GM18507 (cell line): ENCODE results near the gene MLC1.

Source experiments
- DNase-seq: peaks from one replicate; pipeline ENCODE4 v3.0.0; 2011; ENCODE audit warnings: low read depth; ENCODE audit not compliant: insufficient read length; ENCODE audit errors: extremely low spot score
- FAIRE-seq: peaks from 2 replicates; lab custom pipeline; 2011; peaks lifted over from hg19 to GRCh38; lab: Jason Lieb, UNC

The MLC1 gene

GRCh38 chr22:50085211-50085972, at the start of gene MLC1:
TSS of gene MLC1 (minus strand) at chr22:50085426. CDS start at chr22:50084902, 524 bp downstream.
- FAIRE-seq = no peak
- no peak for DNase-seq

DNA sequence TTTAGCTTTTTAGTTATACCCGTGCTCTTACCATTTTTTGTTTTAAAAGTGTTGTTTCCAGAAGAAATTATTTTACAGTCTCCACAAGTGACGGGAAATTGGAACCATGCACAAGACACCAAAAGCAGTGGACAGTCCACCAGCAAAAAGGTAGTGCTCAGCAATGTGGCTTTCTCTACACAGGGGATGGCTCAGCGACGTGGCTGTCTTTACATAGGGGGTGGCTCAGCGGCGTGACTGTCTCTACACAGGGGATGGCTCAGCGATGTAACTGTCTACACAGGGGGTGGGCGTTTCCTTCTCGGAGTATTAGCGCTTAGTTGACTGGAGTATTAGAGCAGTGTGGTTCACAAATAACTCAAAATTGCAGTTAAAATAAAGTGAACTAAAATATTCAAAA, 49.3 kb upstream of the MLC1 start:
- FAIRE-seq (no peak), DNase-seq (no peak)

GRCh38 chr22:50131894-50132293, 46.7 kb upstream of the MLC1 start:
- FAIRE-seq (no peak), DNase-seq (no peak)

- DNase-seq (no peak), FAIRE-seq (no peak)
Observed at GRCh38 chr22:50129121-50129736, 44.0 kb upstream of the MLC1 start.

- FAIRE-seq (no peak), DNase-seq (no peak)
Observed at GRCh38 chr22:50125029-50125428, 39.8 kb upstream of the MLC1 start.

- FAIRE-seq (no peak), DNase-seq (no peak)
Observed at GRCh38 chr22:50123119-50123518, 37.9 kb upstream of the MLC1 start.

DNA sequence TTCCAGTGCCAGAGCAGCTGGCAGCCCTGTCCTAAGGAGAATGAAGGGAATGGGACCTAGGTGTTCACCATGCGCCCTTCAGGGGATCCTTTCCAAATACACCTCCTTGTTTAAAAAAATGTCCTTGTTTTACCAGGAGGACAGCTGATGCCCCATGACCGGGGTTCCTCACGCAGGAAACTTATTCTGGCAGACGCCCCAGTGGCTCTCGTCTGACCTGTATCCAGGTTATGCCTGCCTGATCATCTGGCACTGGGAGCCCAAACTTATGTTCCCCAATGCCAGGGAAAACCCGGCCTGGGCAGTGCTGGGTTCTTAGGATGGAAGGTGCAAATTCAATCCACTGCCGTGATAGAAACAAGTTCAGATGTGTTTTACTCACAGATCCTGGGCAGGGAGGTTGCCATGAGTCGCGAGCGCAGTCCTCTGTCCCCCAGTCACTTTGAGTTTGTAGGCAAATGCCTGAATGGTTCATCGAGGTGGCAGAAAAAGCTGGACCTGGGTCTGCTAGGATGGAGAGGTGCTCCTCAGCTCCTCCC, 36.0 kb upstream of the MLC1 start:
- no peak for FAIRE-seq
- no peak for DNase-seq

- DNase-seq (no peak), FAIRE-seq (no peak)
Observed at GRCh38 chr22:50119768-50120251, 34.6 kb upstream of the MLC1 start.

GRCh38 chr22:50119169-50119767, 34.0 kb upstream of the MLC1 start:
- DNase-seq = no peak
- no peak for FAIRE-seq

DNA sequence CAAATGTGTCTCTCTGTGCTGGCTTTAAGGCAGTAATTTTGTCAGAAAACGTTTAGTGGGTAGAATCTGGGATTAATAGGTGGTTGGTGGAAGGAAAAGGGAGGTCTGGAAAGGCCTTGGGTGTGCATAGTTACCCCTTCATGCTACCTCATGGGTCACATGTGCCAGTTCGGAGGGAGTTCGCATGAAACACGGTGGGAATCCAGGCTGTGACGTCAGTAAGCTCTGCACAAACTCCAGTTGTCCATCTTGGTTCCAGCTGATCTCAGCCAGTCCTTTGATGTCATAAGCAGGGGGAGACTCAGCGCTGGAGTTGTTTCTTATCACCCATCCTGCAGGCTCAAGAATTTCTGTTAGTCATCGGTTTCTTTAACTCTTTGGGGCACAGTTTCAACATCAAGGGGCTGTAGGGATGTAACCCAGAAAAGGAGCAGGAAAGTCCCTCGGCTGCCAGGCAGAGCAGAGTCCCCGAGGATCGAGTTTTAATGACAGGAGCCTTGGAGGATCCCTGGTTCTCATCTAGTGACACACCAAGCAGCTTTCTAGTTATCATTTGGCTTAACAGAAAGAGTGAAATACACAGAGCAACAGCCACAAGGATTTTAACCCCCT, 33.4 kb upstream of the MLC1 start:
- no peak for DNase-seq
- no peak for FAIRE-seq

- DNase-seq (no peak), FAIRE-seq (no peak)
Observed at GRCh38 chr22:50118129-50118528, 32.9 kb upstream of the MLC1 start.

GRCh38 chr22:50117168-50117762, 32.0 kb upstream of the MLC1 start:
- DNase-seq (no peak), FAIRE-seq (no peak)

- FAIRE-seq (no peak), DNase-seq (no peak)
Observed at GRCh38 chr22:50115693-50116092, 30.5 kb upstream of the MLC1 start.

DNA sequence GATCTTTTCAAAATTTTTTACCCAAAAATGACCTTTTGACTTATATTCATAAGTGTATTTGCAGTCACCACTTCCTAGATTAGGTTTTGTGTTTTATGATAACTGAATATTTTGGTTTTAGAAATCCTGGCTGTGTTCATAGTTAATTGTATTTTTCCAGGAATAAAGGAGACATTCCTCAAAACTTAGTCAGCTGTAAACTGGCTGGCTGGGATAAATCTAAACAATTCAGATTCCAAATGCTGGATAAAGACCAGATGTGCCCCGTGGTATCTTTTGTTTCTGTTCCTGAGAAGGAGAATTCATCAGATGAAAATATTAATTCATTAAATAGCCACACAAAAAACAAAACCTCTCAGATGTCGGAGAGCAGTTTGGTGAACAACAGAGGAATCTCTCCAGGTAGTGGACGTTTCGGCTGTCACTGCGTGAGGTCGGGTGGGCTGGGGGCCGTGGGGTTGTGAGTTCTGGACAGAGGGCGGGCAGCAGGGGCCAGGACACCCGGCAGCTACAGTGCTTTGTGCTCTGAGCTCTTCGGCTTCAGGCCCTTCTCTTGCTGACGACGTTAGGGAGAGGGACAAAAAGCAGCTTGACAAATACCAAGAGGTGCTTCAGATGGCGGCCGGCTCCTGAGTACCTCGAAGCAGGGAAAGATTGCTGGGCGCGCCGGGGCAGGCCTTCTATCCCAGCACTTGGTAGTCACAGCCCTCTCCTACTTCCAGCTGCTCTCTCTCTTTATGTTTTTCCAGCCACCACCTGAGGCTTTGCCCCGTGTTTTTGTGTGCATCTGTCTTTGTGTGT, 29.2 kb upstream of the MLC1 start:
- DNase-seq = no peak
- no peak for FAIRE-seq

GRCh38 chr22:50112151-50113118, 27.2 kb upstream of the MLC1 start:
- no peak for DNase-seq
- no peak for FAIRE-seq

DNA sequence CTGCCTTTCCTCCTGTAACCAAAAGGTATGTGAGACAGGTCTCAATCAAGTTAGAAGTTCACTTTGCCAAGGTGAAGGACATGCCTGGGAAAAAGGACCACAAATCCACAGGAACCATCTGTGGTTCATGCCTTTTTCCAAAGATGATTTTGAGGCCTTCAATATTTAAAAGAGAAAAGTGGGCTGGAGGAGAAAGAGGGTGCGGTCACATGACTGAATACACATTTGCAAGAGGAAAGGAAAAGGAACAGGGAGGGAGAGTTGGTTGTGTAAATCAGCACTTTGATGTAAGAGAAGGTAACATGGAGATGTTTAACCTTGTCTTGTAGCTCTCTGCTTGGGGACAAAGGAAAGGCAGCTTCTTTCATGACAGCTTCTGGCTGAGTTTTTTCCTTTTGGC, 25.8 kb upstream of the MLC1 start:
- DNase-seq (no peak), FAIRE-seq (no peak)

GRCh38 chr22:50107529-50107928, 22.3 kb upstream of the MLC1 start:
- FAIRE-seq (no peak), DNase-seq (no peak)
